ENCODE results near the gene KCND3.

- TF ChIP-seq CTCF (IDR thresholded peaks at IDR 0.05; ENCODE audit: insufficient read depth, low read length) (no peak), SPI1 (IDR thresholded peaks at IDR 0.05; ENCODE audit: borderline replicate concordance, low read depth) (no peak)
Measured at GRCh38 chr1:111802984-111803383, 186.5 kb downstream of the KCND3 start.
